Fibroblast of lung (primary cell): ENCODE results near the gene TNIK.

Source experiments
- CTCF ChIP-seq, 2 donors: IDR thresholded peaks in 1 of 2; conservative IDR thresholded peaks in 1 of 2; 1 replicate in 1 of 2; 2 replicates in 1 of 2; pipeline ENCODE4 v1.5.1; 2011 to 2012; ENCODE audit warnings: low read length in 2 of 2, control low read depth in 1 of 2, inconsistent platforms in 1 of 2, low read depth in 1 of 2, mild to moderate bottlenecking in 1 of 2
- EZH2 ChIP-seq: IDR thresholded peaks from 2 replicates; pipeline ENCODE4 v1.5.1; 2012; ENCODE audit warnings: low read length, control low read depth, mild to moderate bottlenecking; ENCODE audit errors: missing control alignments

GRCh38 chr3:171013822-171014748 is 446.1 kb downstream of the TNIK start:
- no peak for TF ChIP-seq CTCF (conservative IDR thresholded peaks at IDR 0.05 in 1 of 2, IDR thresholded peaks at IDR 0.05 in 1 of 2; ENCODE audit: low read depth in 1 of 2, low read length in 2 of 2)
- no peak for TF ChIP-seq EZH2
